Amniotic stem cell (primary cell): ENCODE data around the gene ARHGAP15.
A peak's percentile ranks its signal among the peaks of the same experiment; 100 is the strongest.

ENCODE experiments used
- DNase-seq: peaks from one replicate; lab custom pipeline; 2025; lab: John Stamatoyannopoulos, UW

ARHGAP15 gene

DNA sequence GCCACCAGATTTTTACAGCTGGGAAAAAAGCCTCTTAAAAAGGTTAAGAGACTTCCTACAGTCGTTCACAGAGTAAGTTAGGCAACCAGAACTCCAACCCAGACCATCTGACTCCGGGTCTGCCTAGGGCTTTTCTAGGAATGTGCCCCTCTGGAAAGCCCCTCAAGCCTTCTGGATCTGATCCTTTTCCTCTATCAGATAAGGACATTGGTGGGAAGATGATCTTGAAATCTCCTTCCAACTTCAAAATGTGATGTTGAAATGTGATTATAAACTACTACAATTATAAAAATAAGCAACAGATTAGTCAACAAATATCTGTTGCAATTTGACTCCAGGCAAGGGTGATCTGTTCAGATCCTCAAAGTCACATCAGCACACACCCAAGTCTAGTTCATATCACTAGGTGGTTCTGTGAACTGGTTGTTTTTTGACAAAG, 270.4 kb downstream of the ARHGAP15 start:
- no peak for DNase-seq

GRCh38 chr2:143401861-143402260, 272.6 kb downstream of the ARHGAP15 start:
- DNase-seq: no peak

DNA sequence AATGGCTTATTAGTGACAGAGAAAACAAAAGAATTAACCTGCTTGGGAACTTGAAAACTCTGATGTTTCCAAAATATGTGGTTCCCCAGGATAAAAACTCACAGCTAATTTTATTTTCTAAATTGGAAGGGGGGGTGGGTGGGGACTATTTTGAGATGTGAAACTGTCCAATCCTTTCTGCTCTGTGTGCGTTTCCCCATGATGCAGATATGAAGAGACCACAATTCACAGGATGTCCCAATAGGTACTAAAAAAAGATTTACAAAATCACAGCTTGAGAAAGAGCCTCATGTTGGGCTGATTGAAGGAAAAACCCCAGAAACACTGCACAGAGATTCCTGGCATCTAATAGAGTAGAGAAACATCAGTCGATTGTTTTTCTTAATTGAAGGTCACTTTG, 273.2 kb downstream of the ARHGAP15 start:
- no peak for DNase-seq

DNA sequence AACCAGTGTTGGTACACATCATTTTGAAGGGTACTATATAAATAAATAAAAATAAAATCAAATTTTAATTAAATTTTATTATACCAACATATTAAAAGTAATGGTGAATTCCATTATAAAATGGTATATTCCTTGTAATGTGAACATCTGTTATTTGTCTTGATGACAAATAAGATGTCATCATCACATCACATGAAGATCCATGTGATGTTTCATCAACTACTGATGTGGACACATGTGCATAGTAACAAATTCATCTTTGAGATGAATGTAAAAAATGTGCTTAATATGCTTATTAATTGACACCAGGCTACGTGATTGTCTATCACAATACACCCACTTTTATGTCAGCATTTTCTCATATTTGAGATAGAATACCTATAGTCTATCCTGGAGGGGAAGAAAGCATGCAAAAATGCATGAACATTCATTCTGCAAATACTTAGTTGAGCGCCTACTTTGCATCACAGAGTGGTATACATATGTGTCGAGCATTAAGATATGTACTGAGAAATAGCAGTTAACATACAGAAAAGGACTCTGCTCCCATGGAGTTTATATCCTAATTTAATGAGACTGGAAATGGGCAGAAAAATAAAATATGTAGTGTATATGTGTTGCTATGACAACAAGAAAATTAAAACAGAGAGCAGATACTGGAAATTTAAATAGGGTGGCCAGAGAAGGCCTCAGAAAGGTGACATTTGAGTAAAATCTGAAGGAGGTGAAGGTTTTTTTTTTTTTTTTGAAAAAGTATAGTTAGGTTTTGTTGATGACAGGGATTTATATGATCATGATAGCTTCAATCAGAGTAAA, 281.1 kb downstream of the ARHGAP15 start:
- DNase-seq: no peak

- no peak for DNase-seq
Measured at GRCh38 chr2:143415571-143415970, 286.4 kb downstream of the ARHGAP15 start.

GRCh38 chr2:143417428-143417827, 288.2 kb downstream of the ARHGAP15 start:
- DNase-seq: no peak

- no peak for DNase-seq
Measured at GRCh38 chr2:143420313-143420712, 291.1 kb downstream of the ARHGAP15 start.

DNA sequence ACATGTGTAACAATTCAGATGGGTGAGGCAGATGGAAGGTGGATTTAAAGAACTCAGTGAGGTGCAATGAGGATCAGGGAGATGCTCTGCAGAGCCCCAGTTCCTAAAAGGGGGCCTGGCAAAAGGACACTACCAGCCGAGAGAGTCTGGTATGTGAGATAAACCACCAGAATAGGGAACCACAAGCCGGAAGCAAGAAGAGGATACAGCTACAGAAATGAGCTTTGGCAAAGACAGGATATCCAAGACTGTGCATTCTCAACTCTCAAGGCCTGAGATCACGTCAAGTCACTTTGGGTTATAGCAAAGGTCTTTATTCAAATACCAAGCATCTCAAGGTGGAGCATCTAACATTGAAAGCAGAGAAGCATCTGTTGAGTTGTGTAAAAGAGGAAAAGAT, 293.5 kb downstream of the ARHGAP15 start:
- DNase-seq: no peak

DNA sequence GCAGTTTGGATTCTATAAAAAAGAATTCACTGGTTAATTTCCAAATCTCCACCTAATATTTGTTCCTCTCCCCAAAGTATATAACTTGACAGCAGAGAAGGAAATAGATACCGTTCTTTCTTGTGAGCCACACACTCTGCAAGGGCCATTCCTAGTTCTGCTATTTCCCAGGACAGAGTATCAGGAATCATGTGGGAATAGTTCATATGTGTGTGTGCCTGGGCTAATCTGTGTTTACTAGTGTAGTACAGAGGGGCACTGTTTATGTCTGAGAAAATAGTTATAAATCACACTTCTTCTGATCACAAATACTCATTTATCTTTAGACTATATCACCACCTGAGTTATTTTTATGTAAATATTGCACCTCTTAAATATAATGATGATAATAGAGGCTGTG, 296.7 kb downstream of the ARHGAP15 start:
- DNase-seq: no peak

- peak; percentile 45 for DNase-seq
Measured at GRCh38 chr2:143426296-143426695, 297.1 kb downstream of the ARHGAP15 start.

GRCh38 chr2:143428700-143429099, 299.5 kb downstream of the ARHGAP15 start:
- DNase-seq: no peak

DNA sequence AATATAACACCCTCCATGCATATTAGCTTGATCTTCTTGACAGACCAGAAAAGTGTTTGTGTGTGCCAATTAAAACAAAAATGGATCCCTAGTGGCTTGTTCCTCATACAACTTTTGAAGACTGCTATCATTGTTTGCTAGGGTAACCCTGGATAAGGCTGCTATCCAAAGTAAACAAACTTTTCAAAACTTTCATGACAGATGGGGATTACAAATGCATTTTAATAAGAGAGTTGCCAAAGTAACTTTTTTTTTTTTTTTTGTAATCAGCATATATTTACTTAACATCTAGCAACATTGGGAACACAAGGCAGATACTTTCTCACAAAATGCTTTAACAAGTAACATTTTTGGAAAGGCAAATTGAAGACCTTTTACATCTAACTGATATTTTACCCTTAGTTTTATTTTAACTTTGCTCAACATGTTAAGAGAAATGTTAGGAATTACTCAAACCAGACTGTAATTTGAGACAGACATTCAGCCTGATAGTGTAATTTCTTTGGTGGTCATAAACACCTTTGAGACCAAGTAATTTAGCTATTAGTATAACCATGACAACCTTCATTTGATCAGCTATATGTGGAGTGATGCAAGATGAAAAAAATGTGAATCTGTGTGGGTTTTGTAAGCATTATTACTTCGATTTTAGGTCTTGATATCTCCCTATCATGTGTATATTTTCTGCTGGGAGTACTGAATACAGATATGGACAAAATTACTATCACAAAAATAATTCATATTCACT, 300.9 kb downstream of the ARHGAP15 start:
- no peak for DNase-seq

- DNase-seq: no peak
Measured at GRCh38 chr2:143431316-143431715, 302.1 kb downstream of the ARHGAP15 start.

DNA sequence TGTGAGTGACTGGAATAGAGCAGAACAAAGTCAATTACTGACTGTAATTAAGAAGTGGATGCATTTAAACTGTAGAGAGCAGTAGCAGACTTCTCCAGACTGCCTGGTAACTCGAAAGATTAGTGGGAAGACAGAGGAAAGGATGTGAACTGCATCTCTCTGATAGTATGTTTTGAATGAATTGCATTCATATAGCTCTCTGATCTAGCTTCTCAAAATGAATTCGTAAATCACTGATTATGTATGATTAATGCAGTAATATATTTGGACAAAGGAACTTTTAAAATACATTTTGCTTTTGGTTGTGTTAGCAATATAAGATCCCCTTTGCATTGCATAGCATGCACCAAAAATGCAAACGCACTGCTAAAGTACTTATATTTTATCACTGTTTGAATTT, 304.0 kb downstream of the ARHGAP15 start:
- no peak for DNase-seq

GRCh38 chr2:143433840-143434239, 304.6 kb downstream of the ARHGAP15 start:
- no peak for DNase-seq

- no peak for DNase-seq
Measured at GRCh38 chr2:143434445-143434844, 305.2 kb downstream of the ARHGAP15 start.

GRCh38 chr2:143435131-143435530, 305.9 kb downstream of the ARHGAP15 start:
- DNase-seq: no peak

GRCh38 chr2:143436951-143437350, 307.7 kb downstream of the ARHGAP15 start:
- no peak for DNase-seq

DNA sequence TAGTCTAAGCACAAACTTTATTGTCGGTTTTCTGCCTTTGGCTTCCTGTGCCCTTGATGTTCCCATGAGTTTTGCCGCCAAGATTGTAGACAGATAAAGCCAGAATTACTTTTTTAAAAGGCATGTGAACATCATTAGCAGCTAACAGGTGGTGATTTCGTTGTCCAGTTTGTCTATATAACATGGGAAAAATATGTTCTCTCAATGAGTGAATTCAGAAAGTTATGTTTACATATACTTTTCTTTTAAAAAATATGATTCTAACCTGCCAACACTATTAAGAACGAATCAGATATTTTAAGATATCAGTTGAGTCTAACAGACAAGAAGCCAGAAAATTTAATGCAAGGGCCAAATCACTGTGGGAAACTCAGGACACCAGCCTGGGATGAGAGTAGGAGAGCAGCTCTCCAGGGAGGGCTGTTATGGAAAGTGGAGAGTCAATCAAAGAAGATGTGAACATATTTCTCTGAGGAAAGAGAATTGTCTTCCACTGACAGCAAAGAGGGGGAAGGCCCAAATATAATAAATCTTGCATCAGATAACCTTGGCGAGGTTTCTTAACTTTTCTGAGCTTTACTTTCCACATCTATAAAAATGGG, 311.3 kb downstream of the ARHGAP15 start:
- DNase-seq: no peak

DNA sequence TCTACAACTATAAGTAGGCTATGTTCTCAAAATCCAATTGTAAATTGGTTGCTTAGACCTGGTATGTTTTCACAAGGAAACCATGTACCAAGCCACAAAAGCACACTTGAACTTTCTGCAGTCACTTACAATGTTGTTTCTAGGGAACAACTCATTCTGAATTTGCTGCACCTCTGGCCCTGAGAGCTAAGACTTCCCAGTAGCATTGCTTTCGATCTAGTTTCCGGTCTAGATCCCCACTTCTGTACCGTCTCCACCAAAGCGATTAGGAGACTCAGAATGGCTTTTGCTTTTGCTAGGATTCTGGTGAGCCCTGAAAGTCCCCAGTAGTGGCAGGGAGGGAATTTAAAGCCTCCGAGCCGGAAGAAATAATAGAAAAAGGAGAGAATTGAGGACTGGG, 313.0 kb downstream of the ARHGAP15 start:
- DNase-seq: no peak

DNA sequence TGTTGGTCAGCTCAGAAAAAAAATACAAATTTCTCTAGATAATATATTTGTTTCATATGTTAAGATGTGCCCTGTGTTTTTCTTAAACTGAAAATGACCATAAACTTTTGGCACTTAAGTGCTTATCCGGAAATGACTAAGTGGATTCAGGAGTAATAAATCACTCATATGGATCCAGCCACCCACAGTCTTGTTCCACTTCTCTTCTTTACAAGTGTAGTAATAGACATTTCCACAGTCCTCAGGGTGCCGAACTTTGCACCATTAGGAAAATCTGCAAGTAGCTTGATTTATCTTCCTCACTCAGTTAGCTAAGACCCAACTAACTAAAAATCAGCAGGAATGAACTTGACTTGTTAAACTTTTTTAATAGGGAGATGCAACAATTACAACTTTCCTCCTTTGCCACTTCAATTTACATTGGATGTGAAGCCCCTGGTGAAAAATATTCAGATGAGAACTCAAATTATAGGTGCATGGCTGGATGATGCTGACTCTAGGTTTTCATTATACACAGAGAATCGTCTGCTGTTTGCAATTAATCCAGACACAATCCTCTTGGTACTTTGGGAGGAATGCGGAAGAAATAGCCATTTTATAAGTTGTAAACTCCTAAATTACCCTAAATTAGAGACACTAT, 322.5 kb downstream of the ARHGAP15 start:
- no peak for DNase-seq

GRCh38 chr2:143452817-143453451, 323.7 kb downstream of the ARHGAP15 start:
- no peak for DNase-seq
